ENCODE data around the gene GATAD2B.

GRCh38 chr1:153936011-153936802, 13.4 kb upstream of the GATAD2B start:
- TF ChIP-seq POLR2A (IDR thresholded peaks at IDR 0.05) (no peak), CTCF (IDR thresholded peaks at IDR 0.05) (no peak)

All from thyroid gland (tissue), 4 donors.